IgD-negative memory B cell (primary cell): Measurements from ENCODE around the gene ZNF23. TPM values are rescaled to one million over a fixed set of nuclear protein-coding genes. Genes with fewer than 3 reads are reported as not detected.

Source experiments
- H3K27ac Mint-ChIP-seq, 3 donors: one replicate each; pipeline ENCODE4 v1.8.0; 2020 to 2022; ENCODE audit warnings: mild to moderate bottlenecking in 3 of 3, mixed read lengths in 3 of 3, moderate library complexity in 1 of 3
- H3K27me3 Mint-ChIP-seq: one replicate; pipeline ENCODE4 v1.8.0; 2021; ENCODE audit warnings: mixed read lengths
- H3K36me3 Mint-ChIP-seq: one replicate; pipeline ENCODE4 v1.8.0; 2020; ENCODE audit warnings: mild to moderate bottlenecking, mixed read lengths
- H3K4me1 Mint-ChIP-seq, 3 donors: one replicate each; pipeline ENCODE4 v1.8.0; 2020 to 2022; ENCODE audit warnings: mixed read lengths in 3 of 3, mild to moderate bottlenecking in 1 of 3
- H3K4me3 Mint-ChIP-seq, 4 donors: one replicate each; pipeline ENCODE4 v1.8.0; 2020 to 2022; ENCODE audit warnings: mild to moderate bottlenecking in 4 of 4, mixed read lengths in 4 of 4, moderate library complexity in 3 of 4
- H3K9me3 Mint-ChIP-seq, 3 donors: one replicate each; pipeline ENCODE4 v1.8.0; 2020 to 2021; ENCODE audit warnings: mixed read lengths in 3 of 3, mild to moderate bottlenecking in 1 of 3
- polyA plus RNA-seq: library from polyadenylated mRNA; unstranded; fragments of 300-500 nt; fragmentation: Illumina TruSeq; gene quantifications from one replicate; pipeline ENCODE4 v1.2.3, GENCODE V29; 2021

Gene ZNF23
- polyA plus RNA-seq, 1 donor from 2014 or later, result 6.5 TPM

DNA sequence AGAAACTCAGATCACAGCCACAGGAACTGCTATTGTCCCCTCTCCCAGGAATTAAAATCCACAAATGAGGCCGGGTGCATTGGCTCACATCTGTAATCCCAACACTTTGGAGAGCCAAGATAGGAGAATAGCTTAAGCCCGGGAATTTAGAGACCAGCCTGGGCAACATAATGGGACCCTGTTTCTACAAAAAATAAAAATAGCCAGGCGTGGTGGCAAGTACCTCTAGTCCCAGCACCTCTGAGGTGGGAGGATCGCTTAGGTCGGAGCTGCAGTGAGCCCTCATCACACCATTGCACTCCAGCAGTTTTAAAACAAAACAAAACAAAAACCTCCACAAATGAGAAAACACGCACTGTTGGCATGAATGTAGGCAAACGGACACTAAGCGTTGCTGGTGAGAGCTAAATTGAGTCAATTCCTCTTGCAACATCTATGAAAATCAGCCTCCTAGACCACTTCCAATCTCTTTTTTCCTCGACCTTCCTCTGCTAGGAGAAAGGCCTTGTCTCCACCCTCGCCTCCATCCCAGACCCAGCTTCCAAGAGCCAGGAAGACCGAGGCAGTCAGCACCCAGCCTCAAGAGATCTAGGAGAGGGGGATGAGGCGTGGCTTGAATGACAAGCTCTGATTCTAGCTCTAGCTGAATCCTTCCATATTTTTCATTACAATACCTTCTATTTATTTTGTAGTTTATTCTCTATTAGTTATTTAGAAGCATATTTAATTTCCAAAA lies 35.0 kb downstream of the ZNF23 start:
- Mint-ChIP-seq H3K4me3 (peak overlapping the region in 2 of 4 donors; percentile 14 to 79), H3K27ac (peak overlapping the region in 1 of 3 donors; percentile 94), H3K4me1 (peaks cover 0 to 8% (median 7%) of the 10 kb centered on the region in 3 donors), H3K9me3 (peaks cover 0 to 6% (median 0%) of the 10 kb centered on the region in 3 donors), H3K27me3 (peaks cover 43% of the 10 kb centered on the region), H3K36me3 (peaks cover 2% of the 10 kb centered on the region)

DNA sequence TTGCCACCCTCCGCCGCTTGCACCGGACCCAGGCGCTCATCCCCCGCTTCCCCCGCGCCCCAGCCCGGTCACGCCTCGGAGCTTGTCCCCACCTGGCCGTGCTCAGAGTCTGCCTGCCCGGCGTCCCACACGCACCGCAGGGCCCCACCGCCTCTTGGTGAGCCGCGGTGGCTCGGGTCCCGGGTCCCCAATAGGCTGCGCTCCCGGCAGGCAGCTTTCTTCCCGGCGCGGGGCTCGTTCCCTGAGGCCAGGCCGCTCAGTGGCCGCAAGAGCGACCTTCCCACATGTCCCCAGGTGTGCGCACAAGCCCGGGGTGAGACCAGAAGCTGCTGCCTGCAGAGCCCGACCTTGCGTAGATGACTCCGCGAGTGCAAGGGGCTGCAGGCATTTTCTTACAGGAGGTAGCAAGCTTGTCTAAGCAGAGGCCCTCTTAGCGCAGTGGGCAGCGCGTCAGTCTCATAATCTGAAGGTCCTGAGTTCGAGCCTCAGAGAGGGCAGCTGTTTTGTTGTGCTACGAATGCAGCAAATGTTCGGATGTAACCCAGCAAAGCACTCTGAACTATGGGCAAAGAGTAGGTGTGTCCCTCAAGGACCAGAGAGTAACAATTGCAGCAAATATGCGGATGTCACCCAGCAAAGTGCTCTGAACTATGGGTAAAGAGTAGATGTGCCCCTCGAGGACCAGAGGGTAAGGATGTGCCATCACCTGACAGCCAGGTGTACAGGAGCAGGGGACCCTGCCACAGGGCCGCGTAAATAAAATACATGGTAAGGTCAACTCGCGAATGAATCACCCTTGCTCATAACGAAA lies 35.8 kb downstream of the ZNF23 start:
- peaks cover 2% of the 10 kb centered on the region for H3K36me3 Mint-ChIP-seq
- peak overlapping the region; percentile 12 to 79 (median 44) for H3K4me3 Mint-ChIP-seq
- peaks cover 0 to 6% (median 0%) of the 10 kb centered on the region in 3 donors for H3K9me3 Mint-ChIP-seq
- H3K4me1 Mint-ChIP-seq, result peaks cover 0 to 8% (median 7%) of the 10 kb centered on the region in 3 donors
- peak overlapping the region in 1 of 3 donors; percentile 94 for H3K27ac Mint-ChIP-seq
- H3K27me3 Mint-ChIP-seq, result peaks cover 39% of the 10 kb centered on the region

DNA sequence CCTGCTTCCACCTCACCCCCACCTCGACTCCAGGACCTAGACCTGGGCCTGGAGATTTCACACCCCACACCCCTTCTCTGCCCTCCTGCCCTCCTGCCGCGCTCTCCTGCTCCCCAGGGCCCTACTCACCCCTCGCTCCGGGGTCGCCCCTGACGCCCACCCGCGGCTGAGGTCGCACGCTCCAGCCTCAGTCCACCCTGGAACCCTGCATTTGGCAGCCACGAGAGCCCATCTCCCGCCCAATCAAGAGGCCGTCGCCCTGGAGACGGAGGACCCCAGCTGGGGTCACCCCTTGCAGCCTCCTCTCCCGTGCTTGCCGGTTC lies 36.3 kb downstream of the ZNF23 start:
- H3K36me3 Mint-ChIP-seq, result peaks cover 2% of the 10 kb centered on the region
- peaks cover 0 to 6% (median 0%) of the 10 kb centered on the region in 3 donors for H3K9me3 Mint-ChIP-seq
- H3K4me1 Mint-ChIP-seq, result peaks cover 0 to 8% (median 7%) of the 10 kb centered on the region in 3 donors
- peaks cover 36% of the 10 kb centered on the region for H3K27me3 Mint-ChIP-seq
- no peak overlapping the region for H3K4me3 Mint-ChIP-seq
- H3K27ac Mint-ChIP-seq, result no peak overlapping the region

DNA sequence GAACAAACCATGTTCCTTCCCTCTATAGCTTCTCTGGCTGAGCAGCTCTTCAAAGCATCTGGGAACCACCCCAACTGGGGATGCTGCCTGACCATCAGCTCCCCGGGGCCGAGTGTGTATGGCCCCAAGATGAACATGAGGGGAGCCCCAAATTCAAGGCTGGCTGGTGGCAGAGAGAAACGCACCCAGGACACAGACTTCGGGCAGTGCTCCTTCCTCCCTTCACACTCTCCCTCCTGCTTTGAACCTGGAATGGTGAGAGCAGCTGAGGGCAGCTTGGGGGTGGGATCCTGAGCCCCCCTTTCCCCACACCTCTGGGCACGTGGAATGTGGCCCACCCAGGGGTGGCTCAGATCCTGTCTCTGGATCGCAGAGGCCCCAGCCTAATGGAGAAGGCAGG lies 37.4 kb downstream of the ZNF23 start:
- Mint-ChIP-seq H3K36me3 (peaks cover 2% of the 10 kb centered on the region), H3K27me3 (peaks cover 33% of the 10 kb centered on the region), H3K4me3 (peak overlapping the region in 1 of 4 donors; percentile 28), H3K9me3 (peaks cover 0 to 6% (median 0%) of the 10 kb centered on the region in 3 donors), H3K4me1 (peaks cover 0 to 8% (median 7%) of the 10 kb centered on the region in 3 donors), H3K27ac (no peak overlapping the region)

DNA sequence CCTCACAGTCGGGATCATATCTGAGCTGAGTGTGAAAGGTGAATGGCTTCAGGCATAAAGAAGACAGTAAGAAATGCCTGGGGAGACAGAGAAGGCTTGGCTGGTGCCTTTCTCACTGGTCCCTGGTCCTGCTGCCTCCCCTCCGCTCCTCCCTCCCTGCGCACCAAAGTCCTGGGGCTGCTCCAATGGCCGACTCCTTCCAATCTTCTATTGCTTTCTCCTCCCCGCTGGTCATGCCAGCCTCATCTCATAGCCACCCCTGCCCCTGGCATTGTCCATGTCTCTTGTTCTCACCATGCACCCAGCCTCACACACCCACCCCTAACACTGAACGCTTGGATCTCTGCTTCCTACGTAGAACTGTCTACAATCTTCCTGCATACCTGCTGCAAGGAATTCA lies 38.2 kb downstream of the ZNF23 start:
- Mint-ChIP-seq H3K36me3 (peaks cover 2% of the 10 kb centered on the region), H3K27ac (peak overlapping the region in 1 of 3 donors; percentile 21), H3K4me3 (no peak overlapping the region), H3K4me1 (peaks cover 0 to 8% (median 7%) of the 10 kb centered on the region in 3 donors), H3K9me3 (peaks cover 0 to 6% (median 0%) of the 10 kb centered on the region in 3 donors), H3K27me3 (peaks cover 33% of the 10 kb centered on the region)

DNA sequence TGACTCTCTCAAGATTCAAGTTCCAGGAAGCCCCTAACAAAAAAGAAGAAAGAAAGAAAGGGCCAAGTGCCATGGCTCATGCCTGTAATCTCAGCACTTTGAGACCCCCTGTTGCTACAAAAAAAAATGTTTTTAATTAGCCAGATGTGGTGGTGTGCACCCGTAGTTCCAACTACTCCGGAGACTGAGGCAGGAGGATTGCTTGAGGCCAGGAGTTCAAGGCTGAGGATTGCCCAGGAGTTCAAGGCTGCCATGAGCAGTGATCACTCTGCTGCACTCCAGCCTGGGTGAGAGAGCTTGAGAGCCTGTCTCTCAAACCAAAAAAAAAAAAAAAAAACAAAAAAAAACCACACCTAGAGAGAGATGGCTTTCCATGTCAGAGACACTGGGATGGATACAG lies 39.0 kb downstream of the ZNF23 start:
- H3K36me3 Mint-ChIP-seq, result peaks cover 2% of the 10 kb centered on the region
- H3K27me3 Mint-ChIP-seq, result peaks cover 35% of the 10 kb centered on the region
- H3K4me3 Mint-ChIP-seq, result no peak overlapping the region
- peaks cover 0 to 8% (median 7%) of the 10 kb centered on the region in 3 donors for H3K4me1 Mint-ChIP-seq
- no peak overlapping the region for H3K27ac Mint-ChIP-seq
- H3K9me3 Mint-ChIP-seq, result peaks cover 0 to 4% (median 0%) of the 10 kb centered on the region in 3 donors

DNA sequence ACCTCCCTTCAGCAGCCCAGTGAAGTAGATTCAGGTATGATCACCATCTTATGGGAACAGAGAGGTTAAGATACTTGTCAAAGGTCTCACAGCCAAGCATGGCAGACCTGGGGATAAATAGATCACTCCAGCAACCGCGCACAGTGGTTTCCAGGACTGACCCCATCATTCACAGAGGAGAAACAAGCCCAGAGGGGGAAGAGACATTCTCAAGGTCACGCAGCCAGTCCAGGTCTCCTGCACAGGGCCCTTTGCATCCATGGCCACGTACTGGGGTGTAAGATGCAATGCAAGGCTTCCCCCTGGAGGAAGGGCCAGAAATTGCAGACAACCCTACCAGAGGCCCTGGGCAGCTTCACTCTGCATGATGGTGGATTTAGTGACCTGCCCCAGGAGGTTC lies 40.1 kb downstream of the ZNF23 start:
- H3K4me1 Mint-ChIP-seq, result peaks cover 1 to 7% (median 5%) of the 10 kb centered on the region in 3 donors
- no peak overlapping the region for H3K4me3 Mint-ChIP-seq
- H3K27ac Mint-ChIP-seq, result no peak overlapping the region
- H3K36me3 Mint-ChIP-seq, result peaks cover 1% of the 10 kb centered on the region
- H3K9me3 Mint-ChIP-seq, result peaks cover 0 to 4% (median 0%) of the 10 kb centered on the region in 3 donors
- H3K27me3 Mint-ChIP-seq, result peaks cover 34% of the 10 kb centered on the region

DNA sequence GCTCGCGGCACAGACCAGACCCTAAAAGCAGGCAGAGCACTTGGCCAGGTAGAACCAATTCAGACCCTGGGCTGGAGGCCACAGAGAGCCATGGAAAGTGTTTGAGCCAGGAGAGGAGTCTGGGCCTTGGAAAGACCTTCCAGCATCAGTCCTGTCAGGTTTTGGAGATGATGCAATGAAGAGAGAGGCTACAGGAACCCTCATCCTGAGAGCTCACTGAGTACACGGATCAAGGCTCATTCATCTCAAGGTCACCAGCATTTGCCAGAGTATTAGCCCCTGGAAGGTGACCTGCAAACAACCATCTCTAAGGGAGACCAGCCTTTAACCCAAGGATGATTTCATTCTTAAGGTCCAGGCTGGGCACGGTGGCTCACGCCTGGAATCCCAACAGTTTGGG lies 48.0 kb downstream of the ZNF23 start:
- H3K9me3 Mint-ChIP-seq, result no peaks in the 10 kb centered on the region
- no peak overlapping the region for H3K4me3 Mint-ChIP-seq
- peaks cover 1% of the 10 kb centered on the region for H3K36me3 Mint-ChIP-seq
- no peak overlapping the region for H3K27ac Mint-ChIP-seq
- H3K27me3 Mint-ChIP-seq, result peaks cover 23% of the 10 kb centered on the region
- H3K4me1 Mint-ChIP-seq, result peaks cover 0 to 5% (median 4%) of the 10 kb centered on the region in 3 donors

DNA sequence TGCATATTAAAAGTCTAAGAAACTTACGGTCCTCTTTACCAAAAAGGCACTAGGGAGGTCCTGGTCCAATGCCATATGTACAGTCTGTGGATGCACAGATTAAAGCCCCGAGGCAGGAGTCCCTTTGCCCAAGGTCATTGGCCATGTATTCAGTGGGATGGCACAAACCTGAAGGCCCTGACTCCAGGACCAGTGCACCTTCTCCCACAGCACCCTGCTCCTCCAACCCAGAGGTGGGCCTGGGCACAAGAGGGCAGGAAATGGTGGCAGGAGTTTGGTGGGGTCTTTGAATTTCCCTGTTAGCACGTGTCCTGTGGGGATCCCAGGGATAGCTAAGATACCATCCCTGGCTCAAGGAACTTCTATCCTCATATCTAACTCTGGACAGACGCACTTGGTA lies 48.7 kb downstream of the ZNF23 start:
- Mint-ChIP-seq H3K36me3 (peaks cover 1% of the 10 kb centered on the region), H3K9me3 (no peaks in the 10 kb centered on the region), H3K4me3 (no peak overlapping the region), H3K27ac (peak overlapping the region in 1 of 3 donors; percentile 35), H3K27me3 (peaks cover 21% of the 10 kb centered on the region), H3K4me1 (peaks cover 0 to 5% (median 5%) of the 10 kb centered on the region in 3 donors)

DNA sequence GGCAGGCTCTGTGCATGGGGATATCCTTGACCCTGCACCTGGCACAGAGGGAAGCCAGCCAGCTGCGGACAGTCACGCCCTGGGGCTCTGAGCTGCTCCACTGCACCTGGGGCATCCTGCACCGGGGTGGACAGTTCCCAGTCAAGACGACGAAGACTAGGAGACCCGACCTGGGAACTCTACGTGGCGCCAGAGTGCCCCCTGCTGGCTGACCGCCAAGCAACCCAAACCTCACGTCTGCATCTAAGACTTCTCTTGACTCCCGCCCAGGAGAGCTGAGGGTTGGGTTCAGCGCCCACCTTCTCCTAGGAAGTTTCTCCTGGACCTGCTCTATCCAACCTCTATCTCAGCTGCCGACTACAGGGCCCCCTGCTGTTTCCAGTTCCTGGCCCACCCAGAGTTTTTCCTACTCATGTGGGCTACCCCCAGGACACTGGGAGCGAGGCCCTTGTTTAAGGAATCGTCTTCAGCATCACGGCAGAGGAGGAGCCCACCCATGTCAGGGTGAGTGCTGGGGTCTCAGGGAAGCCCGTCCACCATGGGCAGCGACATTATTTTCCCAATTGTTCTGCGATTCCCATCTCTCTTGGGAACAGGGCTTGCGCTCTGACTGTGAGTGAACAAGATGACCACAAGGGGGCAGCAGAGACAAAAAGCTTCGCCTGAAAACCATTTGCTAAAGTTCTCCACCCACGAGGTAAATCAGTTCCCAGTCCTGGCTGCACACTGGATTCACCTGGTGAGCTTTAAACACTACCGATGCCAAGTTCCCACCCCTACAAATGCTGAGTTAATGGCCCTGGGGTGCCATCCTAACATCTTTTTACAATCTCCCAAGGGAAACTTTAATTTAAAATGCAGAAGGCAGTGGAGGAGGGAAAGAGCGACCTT lies 49.5 kb downstream of the ZNF23 start:
- no peaks in the 10 kb centered on the region for H3K9me3 Mint-ChIP-seq
- H3K27ac Mint-ChIP-seq, result no peak overlapping the region
- H3K4me1 Mint-ChIP-seq, result peaks cover 0 to 10% (median 5%) of the 10 kb centered on the region in 3 donors
- peaks cover 24% of the 10 kb centered on the region for H3K27me3 Mint-ChIP-seq
- H3K36me3 Mint-ChIP-seq, result peaks cover 1% of the 10 kb centered on the region
- peak overlapping the region in 1 of 4 donors; percentile 41 for H3K4me3 Mint-ChIP-seq

DNA sequence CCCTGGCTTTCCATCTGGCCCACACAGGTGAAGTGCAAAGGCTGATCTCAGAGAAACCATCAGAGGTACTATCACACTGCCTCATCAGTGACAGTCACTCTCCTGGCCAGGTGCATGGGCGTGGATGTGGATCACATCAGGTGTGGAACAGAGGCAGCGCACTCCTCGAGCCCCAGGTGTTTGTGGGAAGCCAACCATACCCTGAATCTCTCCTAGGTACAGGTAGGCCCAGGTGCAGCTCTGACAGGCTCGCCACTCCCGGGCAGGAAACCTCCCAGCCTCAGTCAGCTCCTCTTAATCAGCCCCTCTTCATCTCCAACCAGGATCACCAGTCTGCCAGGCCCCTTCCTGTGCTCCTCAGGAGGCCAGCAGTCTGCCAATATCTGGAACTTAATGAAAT lies 51.9 kb downstream of the ZNF23 start:
- Mint-ChIP-seq H3K36me3 (no peaks in the 10 kb centered on the region), H3K9me3 (peaks cover 0 to 4% (median 0%) of the 10 kb centered on the region in 3 donors), H3K27ac (no peak overlapping the region), H3K4me1 (peaks cover 0 to 10% (median 4%) of the 10 kb centered on the region in 3 donors), H3K27me3 (peaks cover 17% of the 10 kb centered on the region), H3K4me3 (no peak overlapping the region)

DNA sequence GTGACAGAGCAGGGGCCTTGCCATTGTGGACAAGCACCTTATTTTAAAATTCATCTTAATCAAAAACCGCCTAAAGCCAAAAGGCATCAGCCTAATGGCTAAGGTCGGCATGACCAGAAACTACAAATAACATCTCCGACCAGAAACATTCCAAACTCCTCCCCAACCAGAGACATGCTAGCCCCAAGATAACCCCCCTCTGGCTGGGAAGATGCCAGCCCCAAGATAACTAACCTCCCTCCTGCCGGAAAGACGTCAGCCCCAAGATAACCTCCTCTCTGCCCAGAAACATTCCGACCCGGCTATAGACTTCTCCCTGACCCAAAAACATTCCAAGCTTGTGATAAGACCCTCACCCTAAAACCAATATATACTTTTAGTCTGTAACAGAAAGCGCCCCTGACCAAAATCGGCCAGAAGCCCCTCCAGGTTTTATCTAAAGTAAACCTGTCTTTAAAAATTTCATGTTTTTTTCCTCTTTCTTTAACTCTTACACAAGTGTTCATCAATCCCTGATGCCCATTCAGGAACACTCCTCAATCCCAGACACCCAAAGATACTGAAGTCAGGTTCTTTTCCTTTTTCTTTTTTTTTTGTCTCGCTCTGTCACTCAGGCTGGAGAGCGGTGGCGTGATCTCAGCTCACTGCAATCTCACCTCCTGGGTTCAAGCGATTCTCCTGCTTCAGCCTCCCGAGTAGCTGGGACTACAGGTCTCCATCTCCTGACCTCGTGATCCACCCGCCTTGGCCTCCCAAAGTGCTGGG lies 52.9 kb downstream of the ZNF23 start:
- no peak overlapping the region for H3K4me3 Mint-ChIP-seq

DNA sequence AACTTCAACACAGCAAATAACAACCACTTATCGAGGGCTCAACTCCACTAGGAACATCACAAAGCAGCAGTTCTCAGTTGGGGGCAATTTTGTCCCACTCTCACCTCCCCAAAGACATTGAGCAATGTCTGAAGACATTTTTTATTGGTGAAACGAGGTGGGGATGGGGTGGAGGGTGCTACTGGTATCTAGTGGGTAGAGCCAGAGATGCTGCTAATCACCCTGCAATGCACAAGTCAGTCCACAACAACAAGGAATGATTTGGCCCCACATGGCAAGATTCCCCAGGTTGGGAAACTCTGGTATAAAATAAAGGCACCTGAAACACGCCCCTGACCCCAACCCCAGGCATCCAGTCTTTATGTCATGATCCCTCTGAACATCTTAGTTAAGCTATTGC lies 53.5 kb downstream of the ZNF23 start:
- no peak overlapping the region for H3K27ac Mint-ChIP-seq
- peaks cover 0 to 10% (median 4%) of the 10 kb centered on the region in 3 donors for H3K4me1 Mint-ChIP-seq
- peaks cover 2 to 10% (median 7%) of the 10 kb centered on the region in 3 donors for H3K9me3 Mint-ChIP-seq
- peaks cover 17% of the 10 kb centered on the region for H3K27me3 Mint-ChIP-seq
- no peak overlapping the region for H3K4me3 Mint-ChIP-seq
- peaks cover 2% of the 10 kb centered on the region for H3K36me3 Mint-ChIP-seq

More for the DNA sequence above, 52.9 kb downstream of the ZNF23 start:
- Mint-ChIP-seq H3K27ac (no peak overlapping the region), H3K36me3 (peaks cover 2% of the 10 kb centered on the region), H3K4me1 (peaks cover 0 to 10% (median 4%) of the 10 kb centered on the region in 3 donors), H3K27me3 (peaks cover 17% of the 10 kb centered on the region), H3K9me3 (peaks cover under 1 to 7% (median 7%) of the 10 kb centered on the region in 3 donors)

DNA sequence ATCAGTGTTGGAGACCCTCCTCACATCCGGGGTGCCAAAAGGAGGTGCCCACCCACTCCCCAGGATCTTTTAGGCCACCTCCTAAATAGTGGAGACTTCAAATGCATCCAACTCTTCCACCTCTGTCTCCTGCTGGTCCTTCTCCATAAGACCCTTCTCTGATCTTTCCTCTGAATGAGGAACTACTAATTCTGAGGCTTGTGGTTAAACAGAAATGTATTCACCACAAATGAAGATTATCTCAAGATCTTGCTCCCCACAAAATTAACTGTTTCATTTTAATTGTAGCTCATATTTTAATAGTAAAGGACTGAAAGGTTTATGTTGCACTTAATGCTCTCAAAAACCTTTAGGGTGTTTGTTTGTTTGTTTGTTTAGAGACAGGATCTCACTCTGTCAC lies 54.3 kb downstream of the ZNF23 start:
- Mint-ChIP-seq H3K36me3 (peaks cover 4% of the 10 kb centered on the region), H3K4me1 (peaks cover 0 to 8% (median 3%) of the 10 kb centered on the region in 3 donors), H3K27ac (no peak overlapping the region), H3K27me3 (peaks cover 15% of the 10 kb centered on the region), H3K4me3 (no peak overlapping the region), H3K9me3 (peaks cover 2 to 10% (median 7%) of the 10 kb centered on the region in 3 donors)
